LNCAP (cell line): Measurements from ENCODE around the gene CDH20.

Experiments used
- CTCF ChIP-seq: fragments of 450-650 bp; IDR thresholded peaks from 2 replicates; pipeline ENCODE4 v1.5.1; 2017; ENCODE audit warnings: mild to moderate bottlenecking

CDH20 gene

GRCh38 chr18:61308004-61308403, 25.2 kb upstream of the CDH20 start:
- no peak for TF ChIP-seq CTCF

DNA sequence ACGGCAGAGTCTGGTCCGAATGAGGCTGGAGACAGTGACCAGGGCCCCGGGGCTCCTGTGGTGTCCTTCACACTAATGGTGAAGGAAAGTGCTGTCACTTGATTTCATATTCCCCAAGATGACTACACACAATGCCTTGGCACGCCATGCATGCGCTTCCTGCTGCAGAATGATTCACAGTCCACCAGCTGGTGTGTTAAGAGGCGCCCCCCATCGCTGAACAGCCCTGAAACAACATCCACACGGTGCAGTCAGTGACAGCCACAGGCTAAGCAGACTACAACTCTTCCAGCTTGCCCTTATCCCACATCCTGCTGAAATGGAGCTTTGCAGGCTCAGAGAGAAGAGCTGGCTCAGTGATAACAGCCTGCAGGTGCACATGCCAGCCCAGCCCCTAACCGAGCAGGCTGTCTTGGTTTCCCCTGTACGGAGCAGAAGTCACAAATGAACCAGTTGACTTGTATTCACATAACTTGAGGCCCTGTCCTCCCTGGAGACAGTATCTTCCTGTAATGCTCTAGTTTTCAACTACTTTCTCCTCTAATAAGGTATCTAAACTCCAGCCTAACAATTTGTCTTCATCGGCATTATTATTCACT, 24.3 kb upstream of the CDH20 start:
- TF ChIP-seq CTCF: no peak

- TF ChIP-seq CTCF: peak; percentile 84
Measured at GRCh38 chr18:61322265-61322873, 10.9 kb upstream of the CDH20 start.

GRCh38 chr18:61323951-61324350, 9.3 kb upstream of the CDH20 start:
- no peak for TF ChIP-seq CTCF

- TF ChIP-seq CTCF: no peak
Measured at GRCh38 chr18:61326407-61326806, 6.8 kb upstream of the CDH20 start.

- TF ChIP-seq CTCF: no peak
Measured at GRCh38 chr18:61329398-61329797, 3.8 kb upstream of the CDH20 start.

DNA sequence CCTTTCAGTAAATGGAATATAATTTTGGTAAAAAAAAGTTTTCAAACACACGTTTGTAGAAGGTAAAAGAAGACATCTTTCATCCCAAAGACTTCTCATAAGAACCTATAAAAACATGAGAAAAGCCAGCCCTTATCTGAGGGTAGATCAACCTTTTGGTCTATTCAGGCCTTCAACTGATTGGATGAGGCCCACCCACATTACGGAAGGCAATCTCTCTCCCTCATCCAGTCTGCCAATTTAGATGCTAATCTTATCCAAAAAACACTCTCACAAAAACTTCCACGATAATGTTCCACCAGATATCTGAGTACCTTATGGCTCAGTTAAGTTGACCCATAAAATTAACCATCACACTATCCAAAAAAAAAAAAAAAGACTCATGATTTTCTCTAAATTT, 2.2 kb upstream of the CDH20 start:
- TF ChIP-seq CTCF: no peak
